K562 (cell line): ENCODE measurements around the gene UNKL. TPM values are rescaled to one million over a fixed set of nuclear protein-coding genes. Genes with fewer than 3 reads are reported as not detected.
A peak's percentile ranks its signal among the peaks of the same experiment; 100 is the strongest.

Experiments used
- ARID2 ChIP-seq: fragments of 450-650 bp; IDR thresholded peaks from 2 replicates; pipeline ENCODE4 v1.6.1; 2017; ENCODE audit warnings: antibody characterized with exemption, mild to moderate bottlenecking
- CREM ChIP-seq: IDR thresholded peaks from 2 replicates; pipeline ENCODE4 v1.6.1; 2014; ENCODE audit warnings: antibody characterized with exemption, low read depth
- HMG20B ChIP-seq: fragments of 250-450 bp; sonication (Bioruptor Pico); IDR thresholded peaks from 2 replicates; pipeline ENCODE4 v1.5.0; 2021; ENCODE audit warnings: mild to moderate bottlenecking
- MAZ ChIP-seq, 2 experiments: fragments of 450-650 bp in 1 of 2; sonication (generic) in 1 of 2; formaldehyde crosslinking; IDR thresholded peaks in 1 of 2; conservative IDR thresholded peaks in 1 of 2; 2 replicates each; pipeline versions ENCODE4 v1.4.0 to v1.5.0; 2020; ENCODE audit warnings: mild to moderate bottlenecking in 1 of 2, missing genetic modification reagents in 1 of 2
- MTA3 ChIP-seq: fragments of 450-650 bp; formaldehyde crosslinking; IDR thresholded peaks from 2 replicates; pipeline ENCODE4 v1.6.1; 2017; ENCODE audit warnings: mild to moderate bottlenecking, borderline replicate concordance
- RBFOX2 ChIP-seq: fragments of 200-400 bp; formaldehyde crosslinking; IDR thresholded peaks from 2 replicates; pipeline ENCODE4 v1.6.1; 2017; ENCODE audit warnings: low read depth, mild to moderate bottlenecking, low read length, moderate library complexity
- RUNX1 ChIP-seq: sonication (generic); IDR thresholded peaks from 2 replicates; pipeline ENCODE4 v1.6.1; 2016; ENCODE audit warnings: antibody characterized with exemption, low read depth
- YY1 ChIP-seq, 3 experiments: IDR thresholded peaks; 2 replicates each; pipeline ENCODE4 v1.6.1; 2011; ENCODE audit warnings: low read length in 2 of 3, mild to moderate bottlenecking in 2 of 3, moderate library complexity in 2 of 3, borderline replicate concordance in 1 of 3, control low read depth in 1 of 3, low read depth in 1 of 3; ENCODE audit not compliant: insufficient read depth in 3 of 3, insufficient replicate concordance in 2 of 3, control insufficient read depth in 1 of 3, insufficient read length in 1 of 3; ENCODE audit errors: extremely low read depth in 1 of 3
- ZBTB7A ChIP-seq: IDR thresholded peaks from 2 replicates; pipeline ENCODE4 v1.6.1; 2011; ENCODE audit warnings: low read depth, mild to moderate bottlenecking, low read length, moderate library complexity, borderline replicate concordance; ENCODE audit not compliant: control insufficient read depth
- ZNF785 ChIP-seq: fragments of 250-450 bp; sonication (Bioruptor Pico); IDR thresholded peaks from 2 replicates; pipeline ENCODE4 v1.4.0; 2020; ENCODE audit warnings: mild to moderate bottlenecking
- polyA plus RNA-seq, 8 experiments: library from polyadenylated mRNA; depleted of rRNA in 4 of 8; stranded (reverse) in 5 of 8; unstranded in 3 of 8; fragments of >200 nt; fragmentation: Nextera tagmentation in 2 of 8; fragmentation: Illumina TruSeq in 1 of 8; extraction: Ambion mirVana in 2 of 8; extraction: Trizol in 1 of 8; gene quantifications; 2 replicates each; pipeline versions ENCODE4 v1.2.1 to v1.2.3, GENCODE V29; 2011 to 2014; ENCODE audit warnings: inconsistent platforms in 1 of 8, missing spikeins in 1 of 8
- total RNA-seq, 7 experiments: library from RNA; depleted of rRNA in 6 of 7; stranded (reverse); fragments of >200 nt in 6 of 7; fragmentation: Illumina TruSeq in 2 of 7; extraction: Trizol in 2 of 7; gene quantifications; 2 replicates each; pipeline versions ENCODE4 v1.2.1 to v1.2.3, GENCODE V29; 2011 to 2021; ENCODE audit warnings: low replicate concordance in 1 of 7
- TF ChIP-seq, protein P1 (sequence below), 2 experiments: fragments of 450-650 bp; IDR thresholded peaks; 2 replicates each; pipeline ENCODE4 v1.6.1; 2016; ENCODE audit warnings: mild to moderate bottlenecking in 2 of 2, borderline replicate concordance in 1 of 2, low read depth in 1 of 2, moderate library complexity in 1 of 2
- TF ChIP-seq, protein P2 (sequence below): fragments of 250-450 bp; sonication (Bioruptor Pico); IDR thresholded peaks from 2 replicates; pipeline ENCODE4 v1.4.0; 2020

UNKL gene
- total and polyA plus RNA-seq, 9 of the 15 experiments (the other 6 are each of a cell fraction or from before 2014, with no cell fraction given), result 0.37 to 30.2 (median 5.1) TPM

DNA sequence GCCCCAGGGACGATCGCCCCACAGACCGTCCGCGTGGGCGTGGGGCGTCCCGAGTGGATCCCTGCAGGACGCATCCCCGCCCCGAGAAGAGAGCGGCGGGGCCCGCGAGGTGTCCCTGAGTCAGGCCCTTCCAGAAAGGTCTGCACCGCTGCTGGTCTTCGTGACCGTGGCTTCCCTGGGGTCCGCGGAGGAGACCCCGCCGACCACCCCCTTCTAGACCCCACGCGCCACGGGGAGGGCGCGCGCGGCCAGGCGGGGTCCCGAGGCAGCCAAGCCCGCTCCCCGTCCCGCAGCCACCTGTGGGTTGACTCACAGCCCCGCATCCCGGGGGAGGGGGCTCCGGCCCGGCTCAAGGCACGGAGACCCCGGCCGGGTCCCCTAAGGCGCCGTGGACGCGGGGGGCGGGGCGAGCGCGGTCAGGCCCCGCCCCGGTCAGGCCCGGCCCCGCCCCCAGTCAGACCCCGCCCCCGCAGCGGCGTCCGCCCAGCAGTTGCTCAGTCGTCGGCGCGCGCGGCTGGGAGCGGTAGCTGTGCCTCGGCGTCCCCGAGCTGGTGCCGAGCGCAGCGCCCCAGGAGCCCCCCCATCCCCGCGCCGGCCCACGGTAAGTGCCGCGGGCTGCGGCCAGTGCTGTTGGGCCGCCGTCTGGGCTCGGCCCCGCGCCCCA lies 81.2 kb downstream of the UNKL start, which contains the start of gene BAIAP3 (continued):
- TF ChIP-seq, protein P1, sequence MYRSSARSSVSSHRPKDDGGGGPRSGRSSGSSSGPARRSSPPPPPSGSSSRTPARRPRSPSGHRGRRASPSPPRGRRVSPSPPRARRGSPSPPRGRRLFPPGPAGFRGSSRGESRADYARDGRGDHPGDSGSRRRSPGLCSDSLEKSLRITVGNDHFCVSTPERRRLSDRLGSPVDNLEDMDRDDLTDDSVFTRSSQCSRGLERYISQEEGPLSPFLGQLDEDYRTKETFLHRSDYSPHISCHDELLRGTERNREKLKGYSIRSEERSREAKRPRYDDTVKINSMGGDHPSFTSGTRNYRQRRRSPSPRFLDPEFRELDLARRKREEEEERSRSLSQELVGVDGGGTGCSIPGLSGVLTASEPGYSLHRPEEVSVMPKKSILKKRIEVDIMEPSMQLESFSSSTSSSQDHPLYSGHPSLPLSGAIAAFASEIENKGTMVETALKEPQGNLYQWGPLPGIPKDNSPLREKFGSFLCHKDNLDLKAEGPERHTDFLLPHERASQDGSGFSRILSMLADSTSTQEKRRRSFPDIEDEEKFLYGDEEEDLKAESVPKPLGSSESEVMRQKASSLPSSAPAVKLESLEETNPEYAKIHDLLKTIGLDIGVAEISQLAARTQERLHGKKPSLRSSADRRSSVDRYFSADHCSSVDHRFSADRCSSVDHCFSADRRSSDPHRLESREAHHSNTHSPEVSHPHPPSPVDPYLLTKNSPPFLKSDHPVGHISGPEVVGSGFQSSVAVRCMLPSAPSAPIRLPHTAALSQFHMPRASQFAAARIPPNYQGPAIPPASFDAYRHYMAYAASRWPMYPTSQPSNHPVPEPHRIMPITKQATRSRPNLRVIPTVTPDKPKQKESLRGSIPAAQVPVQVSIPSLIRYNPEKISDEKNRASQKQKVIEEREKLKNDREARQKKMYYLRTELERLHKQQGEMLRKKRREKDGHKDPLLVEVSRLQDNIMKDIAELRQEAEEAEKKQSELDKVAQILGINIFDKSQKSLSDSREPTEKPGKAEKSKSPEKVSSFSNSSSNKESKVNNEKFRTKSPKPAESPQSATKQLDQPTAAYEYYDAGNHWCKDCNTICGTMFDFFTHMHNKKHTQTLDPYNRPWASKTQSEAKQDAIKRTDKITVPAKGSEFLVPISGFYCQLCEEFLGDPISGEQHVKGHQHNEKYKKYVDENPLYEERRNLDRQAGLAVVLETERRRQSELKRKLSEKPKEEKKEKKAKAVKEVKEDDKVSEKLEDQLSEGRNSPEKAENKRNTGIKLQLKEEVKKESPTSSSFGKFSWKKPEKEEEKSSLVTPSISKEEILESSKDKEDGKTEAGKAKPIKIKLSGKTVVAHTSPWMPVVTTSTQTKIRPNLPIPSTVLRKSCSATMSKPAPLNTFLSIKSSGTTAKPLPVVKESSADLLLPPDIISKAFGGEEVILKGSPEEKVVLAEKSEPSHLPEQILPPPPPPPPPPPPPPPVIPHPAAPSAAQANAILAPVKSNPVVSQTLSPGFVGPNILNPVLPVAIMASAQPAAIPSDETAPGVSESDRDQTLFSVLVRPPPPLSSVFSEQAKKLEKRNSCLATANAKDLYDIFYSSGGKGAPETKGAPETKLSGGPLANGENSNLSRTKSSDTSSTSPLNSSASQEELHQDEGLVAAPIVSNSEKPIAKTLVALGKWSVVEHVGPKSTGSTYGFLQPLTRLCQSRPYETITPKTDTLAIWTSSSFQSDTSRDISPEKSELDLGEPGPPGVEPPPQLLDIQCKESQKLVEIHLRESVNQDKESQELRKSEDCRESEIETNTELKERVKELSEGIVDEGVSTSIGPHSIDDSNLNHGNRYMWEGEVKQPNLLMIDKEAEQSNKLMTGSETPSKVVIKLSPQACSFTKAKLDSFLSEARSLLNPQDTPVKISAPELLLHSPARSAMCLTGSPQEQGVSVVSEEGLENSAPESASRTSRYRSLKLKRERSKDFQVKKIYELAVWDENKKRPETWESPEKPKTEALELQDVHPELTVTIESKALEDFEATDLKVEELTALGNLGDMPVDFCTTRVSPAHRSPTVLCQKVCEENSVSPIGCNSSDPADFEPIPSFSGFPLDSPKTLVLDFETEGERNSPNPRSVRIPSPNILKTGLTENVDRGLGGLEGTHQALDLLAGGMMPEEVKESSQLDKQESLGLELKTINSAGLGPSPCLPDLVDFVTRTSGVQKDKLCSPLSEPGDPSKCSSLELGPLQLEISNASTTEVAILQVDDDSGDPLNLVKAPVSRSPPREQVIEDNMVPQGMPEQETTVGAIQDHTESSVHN (IDR thresholded peaks at IDR 0.05; ENCODE audit: borderline replicate concordance in 1 of 2, low read depth in 1 of 2), result no peak
- TF ChIP-seq RBFOX2 (peak; percentile 80), MTA3 (peak; percentile 30; the same call in 1 of the 2 replicates), RUNX1 (no peak), ZBTB7A (peak; percentile 95), HMG20B (CRISPR knock-in tag) (no peak), ZNF785 (CRISPR knock-in tag) (no peak), ARID2 (no peak), YY1 (IDR thresholded peaks at IDR 0.05; ENCODE audit: borderline replicate concordance in 1 of 3, control insufficient read depth in 1 of 3, extremely low read depth in 1 of 3, insufficient read depth in 3 of 3, insufficient read length in 1 of 3, insufficient replicate concordance in 2 of 3, low read depth in 1 of 3, low read length in 2 of 3) (no peak), CREM (0 out of 2 replicates have a peak, but pooled peaks have one; percentile 8), MAZ (CRISPR knock-in tag; conservative IDR thresholded peaks at IDR 0.05 in 1 of 2, IDR thresholded peaks at IDR 0.05 in 1 of 2) (peak in 1 of 2 experiments; percentile 9; a peak in 1 of 4 replicates)
- TF ChIP-seq, protein P2, sequence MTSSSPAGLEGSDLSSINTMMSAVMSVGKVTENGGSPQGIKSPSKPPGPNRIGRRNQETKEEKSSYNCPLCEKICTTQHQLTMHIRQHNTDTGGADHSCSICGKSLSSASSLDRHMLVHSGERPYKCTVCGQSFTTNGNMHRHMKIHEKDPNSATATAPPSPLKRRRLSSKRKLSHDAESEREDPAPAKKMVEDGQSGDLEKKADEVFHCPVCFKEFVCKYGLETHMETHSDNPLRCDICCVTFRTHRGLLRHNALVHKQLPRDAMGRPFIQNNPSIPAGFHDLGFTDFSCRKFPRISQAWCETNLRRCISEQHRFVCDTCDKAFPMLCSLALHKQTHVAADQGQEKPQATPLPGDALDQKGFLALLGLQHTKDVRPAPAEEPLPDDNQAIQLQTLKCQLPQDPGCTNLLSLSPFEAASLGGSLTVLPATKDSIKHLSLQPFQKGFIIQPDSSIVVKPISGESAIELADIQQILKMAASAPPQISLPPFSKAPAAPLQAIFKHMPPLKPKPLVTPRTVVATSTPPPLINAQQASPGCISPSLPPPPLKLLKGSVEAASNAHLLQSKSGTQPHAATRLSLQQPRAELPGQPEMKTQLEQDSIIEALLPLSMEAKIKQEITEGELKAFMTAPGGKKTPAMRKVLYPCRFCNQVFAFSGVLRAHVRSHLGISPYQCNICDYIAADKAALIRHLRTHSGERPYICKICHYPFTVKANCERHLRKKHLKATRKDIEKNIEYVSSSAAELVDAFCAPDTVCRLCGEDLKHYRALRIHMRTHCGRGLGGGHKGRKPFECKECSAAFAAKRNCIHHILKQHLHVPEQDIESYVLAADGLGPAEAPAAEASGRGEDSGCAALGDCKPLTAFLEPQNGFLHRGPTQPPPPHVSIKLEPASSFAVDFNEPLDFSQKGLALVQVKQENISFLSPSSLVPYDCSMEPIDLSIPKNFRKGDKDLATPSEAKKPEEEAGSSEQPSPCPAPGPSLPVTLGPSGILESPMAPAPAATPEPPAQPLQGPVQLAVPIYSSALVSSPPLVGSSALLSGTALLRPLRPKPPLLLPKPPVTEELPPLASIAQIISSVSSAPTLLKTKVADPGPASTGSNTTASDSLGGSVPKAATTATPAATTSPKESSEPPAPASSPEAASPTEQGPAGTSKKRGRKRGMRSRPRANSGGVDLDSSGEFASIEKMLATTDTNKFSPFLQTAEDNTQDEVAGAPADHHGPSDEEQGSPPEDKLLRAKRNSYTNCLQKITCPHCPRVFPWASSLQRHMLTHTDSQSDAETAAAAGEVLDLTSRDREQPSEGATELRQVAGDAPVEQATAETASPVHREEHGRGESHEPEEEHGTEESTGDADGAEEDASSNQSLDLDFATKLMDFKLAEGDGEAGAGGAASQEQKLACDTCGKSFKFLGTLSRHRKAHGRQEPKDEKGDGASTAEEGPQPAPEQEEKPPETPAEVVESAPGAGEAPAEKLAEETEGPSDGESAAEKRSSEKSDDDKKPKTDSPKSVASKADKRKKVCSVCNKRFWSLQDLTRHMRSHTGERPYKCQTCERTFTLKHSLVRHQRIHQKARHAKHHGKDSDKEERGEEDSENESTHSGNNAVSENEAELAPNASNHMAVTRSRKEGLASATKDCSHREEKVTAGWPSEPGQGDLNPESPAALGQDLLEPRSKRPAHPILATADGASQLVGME (CRISPR knock-in tag), result no peak
